ENCODE measurements around the gene LINGO3.

GRCh38 chr19:2296141-2296540, 11.8 kb downstream of the LINGO3 start:
- TF ChIP-seq EZH2 (IDR thresholded peaks at IDR 0.05; ENCODE audit: borderline replicate concordance, insufficient read depth, low read length, poor library complexity, severe bottlenecking), result no peak
- TF ChIP-seq CTCF (IDR thresholded peaks at IDR 0.05; ENCODE audit: poor library complexity, severe bottlenecking), result no peak
- no peak for TF ChIP-seq REST (IDR thresholded peaks at IDR 0.05; ENCODE audit: borderline replicate concordance)
- no peak for TF ChIP-seq SMC3 (conservative IDR thresholded peaks at IDR 0.05; ENCODE audit: poor library complexity)
- TF ChIP-seq EP300 (conservative IDR thresholded peaks at IDR 0.05; ENCODE audit: poor library complexity, severe bottlenecking), result no peak
- TF ChIP-seq POLR2AphosphoS5 (IDR thresholded peaks at IDR 0.05), result no peak
- TF ChIP-seq RAD21 (conservative IDR thresholded peaks at IDR 0.05), result no peak
- TF ChIP-seq TAF1 (IDR thresholded peaks at IDR 0.05; ENCODE audit: low read depth), result no peak

Data from neural cell (in vitro differentiated cells).